Measurements from ENCODE around the gene C1QC.

Gene C1QC

DNA sequence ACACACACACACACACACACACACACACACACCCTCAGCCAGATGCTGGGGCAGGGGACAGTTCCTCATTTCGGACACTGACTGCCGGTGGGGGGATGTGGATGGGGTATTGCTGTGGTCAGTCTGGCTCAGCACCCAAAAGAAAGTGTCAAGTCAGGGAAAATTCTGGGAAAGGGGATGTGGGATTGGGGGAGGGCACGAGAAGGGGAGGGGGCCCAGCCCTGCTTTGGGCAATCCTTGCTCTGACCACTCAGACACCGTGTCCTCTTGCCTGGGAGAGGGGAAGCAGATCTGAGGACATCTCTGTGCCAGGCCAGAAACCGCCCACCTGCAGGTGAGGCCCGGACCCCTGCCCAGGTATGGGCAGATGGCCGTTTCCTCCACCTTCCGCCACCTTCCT is at the start of gene C1QC:
Gene C1QC, plus strand, starts transcription at position 253 of the 400 bp plus-strand sequence. CDS start 391 bp downstream, outside the sequence.
- H3K4me3 ChIP-seq (ENCODE audit: low read depth, low read length), result no peak within 1 kb of the TSS
- TF ChIP-seq, protein P1, sequence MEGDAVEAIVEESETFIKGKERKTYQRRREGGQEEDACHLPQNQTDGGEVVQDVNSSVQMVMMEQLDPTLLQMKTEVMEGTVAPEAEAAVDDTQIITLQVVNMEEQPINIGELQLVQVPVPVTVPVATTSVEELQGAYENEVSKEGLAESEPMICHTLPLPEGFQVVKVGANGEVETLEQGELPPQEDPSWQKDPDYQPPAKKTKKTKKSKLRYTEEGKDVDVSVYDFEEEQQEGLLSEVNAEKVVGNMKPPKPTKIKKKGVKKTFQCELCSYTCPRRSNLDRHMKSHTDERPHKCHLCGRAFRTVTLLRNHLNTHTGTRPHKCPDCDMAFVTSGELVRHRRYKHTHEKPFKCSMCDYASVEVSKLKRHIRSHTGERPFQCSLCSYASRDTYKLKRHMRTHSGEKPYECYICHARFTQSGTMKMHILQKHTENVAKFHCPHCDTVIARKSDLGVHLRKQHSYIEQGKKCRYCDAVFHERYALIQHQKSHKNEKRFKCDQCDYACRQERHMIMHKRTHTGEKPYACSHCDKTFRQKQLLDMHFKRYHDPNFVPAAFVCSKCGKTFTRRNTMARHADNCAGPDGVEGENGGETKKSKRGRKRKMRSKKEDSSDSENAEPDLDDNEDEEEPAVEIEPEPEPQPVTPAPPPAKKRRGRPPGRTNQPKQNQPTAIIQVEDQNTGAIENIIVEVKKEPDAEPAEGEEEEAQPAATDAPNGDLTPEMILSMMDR (IDR thresholded peaks at IDR 0.05; ENCODE audit: borderline replicate concordance, insufficient read depth, low read depth, low read length), result no peak

DNA sequence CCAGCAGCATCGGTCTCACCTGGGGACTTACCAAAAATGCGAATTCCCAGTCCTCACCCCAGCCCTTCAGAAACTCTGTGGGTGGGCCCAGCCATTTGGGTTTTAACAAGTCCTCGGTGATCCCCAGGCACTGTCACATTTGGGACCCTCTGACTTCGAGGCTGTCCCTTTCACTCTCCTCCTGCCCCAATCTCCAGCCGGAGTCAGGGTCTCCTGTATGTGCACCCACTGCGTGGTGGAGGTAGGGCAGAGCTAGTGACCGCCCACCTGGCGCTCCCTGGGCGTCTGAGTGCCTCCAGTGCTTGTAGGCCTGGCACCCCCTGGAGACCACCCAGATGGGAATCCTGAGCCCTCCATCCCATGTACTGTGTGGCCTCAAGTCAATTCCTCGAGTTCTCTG is 49.0 kb upstream of the C1QC start:
- TF ChIP-seq, protein P1 (IDR thresholded peaks at IDR 0.05; ENCODE audit: borderline replicate concordance, insufficient read depth, low read depth, low read length), result no peak
- H3K4me3 ChIP-seq (ENCODE audit: low read depth, low read length), result no peak overlapping the region

DNA sequence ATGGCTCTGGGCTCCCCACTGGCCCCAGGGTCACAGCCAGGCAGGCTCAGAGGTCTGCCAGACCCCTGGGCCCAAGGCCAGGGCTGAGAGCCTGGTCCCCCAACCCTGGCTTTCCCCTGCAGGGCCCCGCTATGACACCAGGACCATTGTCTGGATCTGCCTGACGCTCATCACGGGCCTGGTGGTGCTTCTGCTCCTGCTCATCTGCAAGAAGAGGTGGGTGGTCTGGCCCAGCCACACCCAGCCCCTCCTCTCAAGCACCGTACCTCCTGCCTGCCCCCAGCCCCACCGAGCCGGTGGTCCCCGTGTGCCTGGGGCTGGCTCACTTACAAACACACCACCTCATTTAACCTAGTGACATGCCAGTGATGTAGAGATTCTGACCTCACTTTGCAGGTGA is 48.3 kb upstream of the C1QC start:
- TF ChIP-seq, protein P1 (IDR thresholded peaks at IDR 0.05; ENCODE audit: borderline replicate concordance, insufficient read depth, low read depth, low read length), result no peak
- H3K4me3 ChIP-seq (ENCODE audit: low read depth, low read length), result no peak overlapping the region

DNA sequence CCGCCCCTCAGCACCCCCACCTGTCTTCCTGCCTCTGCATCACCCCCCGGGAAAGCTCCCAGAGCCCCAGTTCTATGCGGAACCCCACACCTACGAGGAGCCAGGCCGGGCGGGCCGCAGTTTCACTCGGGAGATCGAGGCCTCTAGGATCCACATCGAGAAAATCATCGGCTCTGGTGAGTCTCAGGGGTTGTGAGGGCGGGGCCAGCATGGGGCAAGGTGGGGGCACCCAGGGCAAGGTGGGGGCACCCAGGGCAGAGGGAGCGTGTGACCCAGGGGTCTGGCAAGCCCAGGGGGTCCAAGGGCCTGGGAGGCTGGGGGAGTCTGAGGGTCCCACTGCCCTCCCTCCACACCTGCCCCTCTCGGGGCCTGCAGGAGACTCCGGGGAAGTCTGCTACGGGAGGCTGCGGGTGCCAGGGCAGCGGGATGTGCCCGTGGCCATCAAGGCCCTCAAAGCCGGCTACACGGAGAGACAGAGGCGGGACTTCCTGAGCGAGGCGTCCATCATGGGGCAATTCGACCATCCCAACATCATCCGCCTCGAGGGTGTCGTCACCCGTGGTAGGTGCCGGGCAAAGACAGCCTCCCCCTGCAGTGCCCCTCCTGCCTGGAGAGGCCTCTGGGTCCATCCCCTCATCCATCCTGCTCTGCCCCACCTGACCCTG is 46.0 kb upstream of the C1QC start:
- TF ChIP-seq, protein P1 (IDR thresholded peaks at IDR 0.05; ENCODE audit: borderline replicate concordance, insufficient read depth, low read depth, low read length), result no peak

DNA sequence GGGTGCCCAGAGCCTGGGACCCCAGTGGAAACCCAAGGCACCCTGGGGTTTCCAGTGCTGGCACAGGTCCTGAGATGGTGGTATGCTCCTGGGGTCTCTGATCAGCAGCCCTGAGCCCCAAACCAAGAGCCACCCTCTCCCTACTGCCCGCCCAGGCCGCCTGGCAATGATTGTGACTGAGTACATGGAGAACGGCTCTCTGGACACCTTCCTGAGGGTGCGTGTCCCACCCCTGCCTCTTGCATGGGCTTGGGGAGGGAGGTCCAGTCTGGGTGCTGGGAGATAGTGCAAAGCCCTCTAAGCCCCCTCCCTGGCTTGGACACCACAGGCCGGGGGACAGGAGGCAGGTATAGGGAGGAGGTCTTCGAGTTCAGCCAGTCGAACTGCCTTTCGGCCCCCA is 45.4 kb upstream of the C1QC start:
- TF ChIP-seq, protein P1 (IDR thresholded peaks at IDR 0.05; ENCODE audit: borderline replicate concordance, insufficient read depth, low read depth, low read length), result no peak
- H3K4me3 ChIP-seq (ENCODE audit: low read depth, low read length), result no peak overlapping the region

More for the DNA sequence above, 46.0 kb upstream of the C1QC start:
- no peak overlapping the region for H3K4me3 ChIP-seq (ENCODE audit: low read depth, low read length)

DNA sequence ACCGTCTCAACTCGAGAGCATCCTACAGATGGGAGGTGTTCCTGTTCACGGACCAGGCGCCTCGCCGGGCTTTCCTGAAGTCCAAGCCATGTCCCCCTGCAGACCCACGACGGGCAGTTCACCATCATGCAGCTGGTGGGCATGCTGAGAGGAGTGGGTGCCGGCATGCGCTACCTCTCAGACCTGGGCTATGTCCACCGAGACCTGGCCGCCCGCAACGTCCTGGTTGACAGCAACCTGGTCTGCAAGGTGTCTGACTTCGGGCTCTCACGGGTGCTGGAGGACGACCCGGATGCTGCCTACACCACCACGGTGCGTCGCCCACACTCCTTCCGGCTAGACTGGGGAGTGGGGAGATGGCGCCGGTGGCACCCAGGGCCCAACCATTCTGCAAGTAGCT is 44.7 kb upstream of the C1QC start:
- TF ChIP-seq, protein P1 (IDR thresholded peaks at IDR 0.05; ENCODE audit: borderline replicate concordance, insufficient read depth, low read depth, low read length), result no peak
- no peak overlapping the region for H3K4me3 ChIP-seq (ENCODE audit: low read depth, low read length)

DNA sequence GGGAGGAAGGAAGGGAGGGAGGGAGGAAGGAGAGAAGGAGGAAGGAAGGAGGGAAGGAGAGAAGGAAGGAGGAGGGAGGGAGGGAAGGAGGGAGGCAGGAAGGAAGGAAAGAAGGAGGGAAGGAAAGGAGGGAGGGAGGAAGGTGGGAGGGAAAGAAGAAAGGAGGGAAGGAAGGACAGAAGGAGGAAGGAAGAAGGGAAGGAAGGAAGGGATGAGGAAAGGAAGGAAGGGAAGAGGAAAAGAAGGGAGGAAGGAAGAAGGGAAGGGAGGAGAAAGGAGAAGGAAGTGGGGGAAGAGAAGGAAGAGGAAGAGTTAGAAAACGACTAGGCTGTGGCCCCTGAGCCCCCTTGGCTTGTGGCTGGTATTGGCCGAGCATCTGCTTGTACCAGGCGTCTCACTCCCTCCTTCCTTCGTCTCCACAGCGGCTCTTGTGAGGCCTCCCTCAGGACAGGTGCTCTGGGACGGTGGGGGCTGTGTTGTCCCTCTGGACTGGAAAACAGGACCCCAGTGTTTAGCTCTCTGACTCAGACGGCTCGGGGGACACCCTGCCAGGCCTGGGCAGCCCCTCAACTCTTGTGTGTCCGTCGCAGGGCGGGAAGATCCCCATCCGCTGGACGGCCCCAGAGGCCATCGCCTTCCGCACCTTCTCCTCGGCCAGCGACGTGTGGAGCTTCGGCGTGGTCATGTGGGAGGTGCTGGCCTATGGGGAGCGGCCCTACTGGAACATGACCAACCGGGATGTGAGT is 43.2 kb upstream of the C1QC start:
- no peak overlapping the region for H3K4me3 ChIP-seq (ENCODE audit: low read depth, low read length)
- TF ChIP-seq, protein P1 (IDR thresholded peaks at IDR 0.05; ENCODE audit: borderline replicate concordance, insufficient read depth, low read depth, low read length), result no peak
